HEK293 (cell line): ENCODE measurements around the gene RHPN2.

Source experiments
- EGR2 ChIP-seq: fragments of 450-650 bp; formaldehyde crosslinking; IDR thresholded peaks from 2 replicates; pipeline ENCODE4 v1.5.1; 2016; ENCODE audit warnings: low read depth, missing biosample characterization, missing genetic modification characterization
- GLIS2 ChIP-seq: fragments of 450-650 bp; formaldehyde crosslinking; IDR thresholded peaks from 2 replicates; pipeline ENCODE4 v1.5.1; 2016; ENCODE audit warnings: missing biosample characterization, missing genetic modification characterization
- KLF1 ChIP-seq: fragments of 450-650 bp; formaldehyde crosslinking; IDR thresholded peaks from 2 replicates; pipeline ENCODE4 v1.5.1; 2016; ENCODE audit warnings: missing biosample characterization, missing genetic modification characterization
- KLF10 ChIP-seq: fragments of 450-650 bp; IDR thresholded peaks from 2 replicates; pipeline ENCODE4 v1.5.1; 2018; ENCODE audit warnings: missing biosample characterization, mild to moderate bottlenecking, missing genetic modification characterization
- KLF17 ChIP-seq: fragments of 450-650 bp; formaldehyde crosslinking; IDR thresholded peaks from 2 replicates; pipeline ENCODE4 v1.5.1; 2016; ENCODE audit warnings: missing biosample characterization, missing genetic modification characterization
- PBX3 ChIP-seq: sonication (generic); formaldehyde crosslinking; IDR thresholded peaks from 2 replicates; pipeline ENCODE4 v1.8.1; 2022; ENCODE audit warnings: mild to moderate bottlenecking, moderate library complexity, missing genetic modification reagents
- PRDM1 ChIP-seq: fragments of 450-650 bp; formaldehyde crosslinking; IDR thresholded peaks from 2 replicates; pipeline ENCODE4; 2016; ENCODE audit warnings: missing biosample characterization, missing genetic modification characterization
- SP3 ChIP-seq: fragments of 450-650 bp; formaldehyde crosslinking; IDR thresholded peaks from 2 replicates; pipeline ENCODE4 v1.5.1; 2016; ENCODE audit warnings: missing biosample characterization, missing genetic modification characterization
- ZNF169 ChIP-seq: fragments of 450-650 bp; formaldehyde crosslinking; IDR thresholded peaks from 2 replicates; pipeline ENCODE4 v1.5.1; 2016; ENCODE audit warnings: missing biosample characterization, missing genetic modification characterization
- ZNF174 ChIP-seq: fragments of 450-650 bp; formaldehyde crosslinking; IDR thresholded peaks from 2 replicates; pipeline ENCODE4 v1.5.0; 2017; ENCODE audit warnings: missing biosample characterization, mild to moderate bottlenecking, missing genetic modification characterization
- ZNF18 ChIP-seq: fragments of 450-650 bp; formaldehyde crosslinking; IDR thresholded peaks from 2 replicates; pipeline ENCODE4 v1.5.1; 2016; ENCODE audit warnings: missing biosample characterization, missing genetic modification characterization
- ZNF214 ChIP-seq: fragments of 450-650 bp; formaldehyde crosslinking; IDR thresholded peaks from 2 replicates; pipeline ENCODE4 v1.5.1; 2017; ENCODE audit warnings: missing biosample characterization, mild to moderate bottlenecking, missing genetic modification characterization, borderline replicate concordance
- ZNF23 ChIP-seq: fragments of 450-650 bp; formaldehyde crosslinking; IDR thresholded peaks from 2 replicates; pipeline ENCODE4 v1.5.1; 2016; ENCODE audit warnings: missing biosample characterization, missing genetic modification characterization, borderline replicate concordance
- ZNF239 ChIP-seq: fragments of 450-650 bp; formaldehyde crosslinking; IDR thresholded peaks from 2 replicates; pipeline ENCODE4 v1.5.1; 2016; ENCODE audit warnings: missing biosample characterization, missing genetic modification characterization
- ZNF24 ChIP-seq: fragments of 450-650 bp; formaldehyde crosslinking; IDR thresholded peaks from 2 replicates; pipeline ENCODE4 v1.5.1; 2016; ENCODE audit warnings: missing biosample characterization, missing genetic modification characterization
- ZNF26 ChIP-seq: fragments of 450-650 bp; formaldehyde crosslinking; IDR thresholded peaks from 2 replicates; pipeline ENCODE4 v1.5.1; 2016; ENCODE audit warnings: missing biosample characterization, missing genetic modification characterization
- ZNF324 ChIP-seq: fragments of 450-650 bp; formaldehyde crosslinking; IDR thresholded peaks from 2 replicates; pipeline ENCODE4 v1.5.1; 2016; ENCODE audit warnings: missing biosample characterization, missing genetic modification characterization
- ZNF366 ChIP-seq: fragments of 450-650 bp; formaldehyde crosslinking; conservative IDR thresholded peaks from 2 replicates; pipeline ENCODE4 v1.5.1; 2016; ENCODE audit warnings: missing biosample characterization, missing genetic modification characterization
- ZNF426 ChIP-seq: fragments of 450-650 bp; formaldehyde crosslinking; IDR thresholded peaks from 2 replicates; pipeline ENCODE4 v1.5.1; 2017; ENCODE audit warnings: missing biosample characterization, missing genetic modification characterization, mild to moderate bottlenecking, inconsistent platforms, moderate library complexity
- ZNF488 ChIP-seq: fragments of 450-650 bp; formaldehyde crosslinking; IDR thresholded peaks from 2 replicates; pipeline ENCODE4 v1.5.1; 2016; ENCODE audit warnings: missing biosample characterization, missing genetic modification characterization
- ZNF530 ChIP-seq: fragments of 450-650 bp; formaldehyde crosslinking; IDR thresholded peaks from 2 replicates; pipeline ENCODE4 v1.5.1; 2016; ENCODE audit warnings: low read depth, missing biosample characterization, missing genetic modification characterization
- ZNF555 ChIP-seq: fragments of 450-650 bp; formaldehyde crosslinking; conservative IDR thresholded peaks from 2 replicates; pipeline ENCODE4 v1.5.1; 2017; ENCODE audit warnings: missing biosample characterization, mild to moderate bottlenecking, missing genetic modification characterization, inconsistent platforms
- ZNF561 ChIP-seq: fragments of 450-650 bp; IDR thresholded peaks from 2 replicates; pipeline ENCODE4 v1.5.1; 2018; ENCODE audit warnings: missing biosample characterization, missing genetic modification characterization, borderline replicate concordance
- ZNF624 ChIP-seq: fragments of 450-650 bp; formaldehyde crosslinking; IDR thresholded peaks from 2 replicates; pipeline ENCODE4 v1.5.1; 2017; ENCODE audit warnings: missing biosample characterization, missing genetic modification characterization
- ZNF629 ChIP-seq: fragments of 450-650 bp; formaldehyde crosslinking; IDR thresholded peaks from 2 replicates; pipeline ENCODE4 v1.5.1; 2017; ENCODE audit warnings: missing biosample characterization, missing genetic modification characterization
- ZNF747 ChIP-seq: fragments of 450-650 bp; formaldehyde crosslinking; IDR thresholded peaks from 2 replicates; pipeline ENCODE4 v1.5.1; 2016; ENCODE audit warnings: missing biosample characterization, missing genetic modification characterization
- ZXDB ChIP-seq: fragments of 450-650 bp; formaldehyde crosslinking; IDR thresholded peaks from 2 replicates; pipeline ENCODE4 v1.5.1; 2016; ENCODE audit warnings: missing biosample characterization, missing genetic modification characterization
- TF ChIP-seq, protein P1 (sequence below): fragments of 450-650 bp; formaldehyde crosslinking; IDR thresholded peaks from 2 replicates; pipeline ENCODE4 v1.5.1; 2016; ENCODE audit warnings: missing biosample characterization, missing genetic modification characterization

RHPN2 gene

DNA sequence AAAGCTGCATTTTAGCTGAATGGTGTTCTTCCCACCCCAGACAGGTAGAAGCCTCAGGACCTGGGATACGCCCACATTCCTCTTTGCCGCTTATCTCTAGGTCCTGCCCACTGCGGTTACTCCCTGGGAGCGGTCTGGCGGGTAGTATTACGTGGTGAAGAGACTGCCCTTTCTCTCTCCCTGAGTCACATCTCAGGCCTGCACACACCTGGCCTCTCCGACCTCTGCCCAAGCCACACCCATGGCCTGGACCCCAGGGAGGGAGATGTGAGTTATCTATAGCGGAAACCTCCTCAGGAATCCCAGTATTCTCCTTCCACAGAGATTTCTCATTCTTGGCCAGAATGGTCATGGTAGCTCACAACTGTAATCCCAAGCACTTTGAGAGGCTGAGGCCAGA is 17.3 kb downstream of the RHPN2 start (continued):
- 0 out of 2 replicates have a peak, but pooled peaks have one; percentile 48 for TF ChIP-seq KLF17 (tag by site-specific recombination)
- TF ChIP-seq, protein P1, sequence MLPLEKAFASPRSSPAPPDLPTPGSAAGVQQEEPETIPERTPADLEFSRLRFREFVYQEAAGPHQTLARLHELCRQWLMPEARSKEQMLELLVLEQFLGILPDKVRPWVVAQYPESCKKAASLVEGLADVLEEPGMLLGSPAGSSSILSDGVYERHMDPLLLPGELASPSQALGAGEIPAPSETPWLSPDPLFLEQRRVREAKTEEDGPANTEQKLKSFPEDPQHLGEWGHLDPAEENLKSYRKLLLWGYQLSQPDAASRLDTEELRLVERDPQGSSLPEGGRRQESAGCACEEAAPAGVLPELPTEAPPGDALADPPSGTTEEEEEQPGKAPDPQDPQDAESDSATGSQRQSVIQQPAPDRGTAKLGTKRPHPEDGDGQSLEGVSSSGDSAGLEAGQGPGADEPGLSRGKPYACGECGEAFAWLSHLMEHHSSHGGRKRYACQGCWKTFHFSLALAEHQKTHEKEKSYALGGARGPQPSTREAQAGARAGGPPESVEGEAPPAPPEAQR (tag by site-specific recombination), result no peak
- TF ChIP-seq ZNF214 (tag by site-specific recombination), result no peak
- no peak for TF ChIP-seq ZNF426 (tag by site-specific recombination)
- TF ChIP-seq KLF1 (tag by site-specific recombination), result peak; percentile 98
- no peak for TF ChIP-seq ZNF169
- TF ChIP-seq EGR2 (tag by site-specific recombination), result peak; percentile 64
- TF ChIP-seq ZNF488, result no peak
- no peak for TF ChIP-seq ZNF747
- TF ChIP-seq GLIS2 (tag by site-specific recombination), result no peak
- TF ChIP-seq ZNF239 (tag by site-specific recombination), result no peak
- TF ChIP-seq ZNF561 (tag by site-specific recombination), result peak; percentile 43; the same call in 1 of the 2 replicates
- no peak for TF ChIP-seq ZNF555 (tag by site-specific recombination)
- TF ChIP-seq ZNF366, result 0 out of 2 replicates have a peak, but pooled peaks have one; percentile 22
- TF ChIP-seq ZNF23 (tag by site-specific recombination), result no peak
- TF ChIP-seq PBX3, result no peak
- no peak for TF ChIP-seq ZNF18 (tag by site-specific recombination)
- TF ChIP-seq ZNF26 (tag by site-specific recombination), result no peak
- TF ChIP-seq ZXDB, result peak; percentile 12; the same call in 1 of the 2 replicates
- no peak for TF ChIP-seq ZNF624
- no peak for TF ChIP-seq ZNF530 (tag by site-specific recombination)
- no peak for TF ChIP-seq ZNF174 (tag by site-specific recombination)
- TF ChIP-seq PRDM1, result 0 out of 2 replicates have a peak, but pooled peaks have one; percentile 19
- no peak for TF ChIP-seq SP3 (tag by site-specific recombination)
- 0 out of 2 replicates have a peak, but pooled peaks have one; percentile 41 for TF ChIP-seq KLF10
- TF ChIP-seq ZNF324 (tag by site-specific recombination), result no peak
- no peak for TF ChIP-seq ZNF24 (tag by site-specific recombination)
- no peak for TF ChIP-seq ZNF629
